K562 (cell line): ENCODE data around the gene CNTROB. TPM values are rescaled to one million over a fixed set of nuclear protein-coding genes. Genes with fewer than 3 reads are reported as not detected.
A peak's percentile ranks its signal among the peaks of the same experiment; 100 is the strongest.

Experiments
- BRF1 ChIP-seq: IDR thresholded peaks from 3 replicates; pipeline ENCODE4 v1.6.1; 2011; ENCODE audit warnings: borderline replicate concordance, mild to moderate bottlenecking; ENCODE audit not compliant: insufficient read length; ENCODE audit errors: extremely low read depth
- ELF1 ChIP-seq: fragments of 200-800 bp; sonication (Bioruptor generic); IDR thresholded peaks from 2 replicates; pipeline ENCODE4 v1.6.1; 2016; ENCODE audit warnings: missing genetic modification characterization, missing compliant biosample characterization
- FOSL1 ChIP-seq: fragments of 200-800 bp; sonication (Bioruptor generic); conservative IDR thresholded peaks from 2 replicates; pipeline ENCODE4 v1.6.1; 2016; ENCODE audit warnings: missing genetic modification characterization, missing compliant biosample characterization
- HMG20B ChIP-seq: fragments of 250-450 bp; sonication (Bioruptor Pico); IDR thresholded peaks from 2 replicates; pipeline ENCODE4 v1.5.0; 2021; ENCODE audit warnings: mild to moderate bottlenecking
- KDM2B ChIP-seq: fragments of 250-450 bp; sonication (Bioruptor Pico); IDR thresholded peaks from 2 replicates; pipeline ENCODE4 v1.8.0; 2021; ENCODE audit warnings: mild to moderate bottlenecking, moderate library complexity
- NR2C1 ChIP-seq, 2 experiments: fragments of 450-650 bp; IDR thresholded peaks; 2 replicates each; pipeline ENCODE4 v1.6.1; 2017; ENCODE audit warnings: mild to moderate bottlenecking in 2 of 2, antibody characterized with exemption in 1 of 2, inconsistent platforms in 1 of 2, missing compliant biosample characterization in 1 of 2, missing genetic modification characterization in 1 of 2
- PHF20 ChIP-seq: fragments of 450-650 bp; IDR thresholded peaks from 2 replicates; pipeline ENCODE4 v1.6.1; 2018; ENCODE audit not compliant: partially characterized antibody
- PYGO2 ChIP-seq: fragments of 450-650 bp; IDR thresholded peaks from 2 replicates; pipeline ENCODE4 v1.6.1; 2016; ENCODE audit warnings: mild to moderate bottlenecking, missing genetic modification characterization, moderate library complexity, missing compliant biosample characterization
- SIN3A ChIP-seq, 2 experiments: fragments of 150-350 bp in 1 of 2; IDR thresholded peaks; 2 replicates each; pipeline ENCODE4 v1.6.1; 2011 to 2016; ENCODE audit warnings: borderline replicate concordance in 2 of 2, low read depth in 2 of 2, low read length in 2 of 2, mild to moderate bottlenecking in 2 of 2, moderate library complexity in 2 of 2; ENCODE audit not compliant: control insufficient read depth in 1 of 2
- SRF ChIP-seq, 2 experiments: fragments of 250-450, 450-650 bp in 1 of 2; sonication (Bioruptor Pico) in 1 of 2; sonication (generic) in 1 of 2; formaldehyde crosslinking; IDR thresholded peaks; 2 replicates each; pipeline versions ENCODE4 v1.5.0 to v1.5.1; 2020 to 2022; ENCODE audit warnings: mild to moderate bottlenecking in 1 of 2, missing genetic modification reagents in 1 of 2
- XRCC4 ChIP-seq: IDR thresholded peaks from one replicate; pipeline ENCODE4 v1.6.1; 2011; ENCODE audit not compliant: insufficient read depth, insufficient read length; ENCODE audit errors: extremely low read depth
- YBX1 ChIP-seq: fragments of 450-650 bp; IDR thresholded peaks from 2 replicates; pipeline ENCODE4 v1.7.1; 2016; ENCODE audit warnings: mild to moderate bottlenecking
- ZC3H8 ChIP-seq: fragments of 450-650 bp; IDR thresholded peaks from 2 replicates; pipeline ENCODE4 v1.6.1; 2017
- ZNF165 ChIP-seq: fragments of 250-450 bp; sonication (Bioruptor Pico); IDR thresholded peaks from 2 replicates; pipeline ENCODE4 v1.4.0; 2020; ENCODE audit warnings: borderline replicate concordance
- ZNF175 ChIP-seq: fragments of 200-800 bp; sonication (Bioruptor generic); IDR thresholded peaks from 2 replicates; pipeline ENCODE4 v1.6.1; 2016; ENCODE audit warnings: low read depth, mild to moderate bottlenecking, missing genetic modification characterization, missing compliant biosample characterization
- ZNF347 ChIP-seq: fragments of 450-650 bp; formaldehyde crosslinking; IDR thresholded peaks from 2 replicates; pipeline ENCODE4 v1.4.0; 2020; ENCODE audit warnings: low read depth, mild to moderate bottlenecking, moderate library complexity
- ZNF644 ChIP-seq: fragments of 200-800 bp; sonication (Bioruptor generic); IDR thresholded peaks from 2 replicates; pipeline ENCODE4 v1.6.1; 2016; ENCODE audit warnings: low read depth, missing genetic modification characterization, missing compliant biosample characterization
- polyA plus RNA-seq, 8 experiments: library from polyadenylated mRNA; depleted of rRNA in 4 of 8; stranded (reverse) in 5 of 8; unstranded in 3 of 8; fragments of >200 nt; fragmentation: Nextera tagmentation in 2 of 8; fragmentation: Illumina TruSeq in 1 of 8; extraction: Ambion mirVana in 2 of 8; extraction: Trizol in 1 of 8; gene quantifications; 2 replicates each; pipeline versions ENCODE4 v1.2.1 to v1.2.3, GENCODE V29; 2011 to 2014; ENCODE audit warnings: inconsistent platforms in 1 of 8, missing spikeins in 1 of 8
- total RNA-seq, 7 experiments: library from RNA; depleted of rRNA in 6 of 7; stranded (reverse); fragments of >200 nt in 6 of 7; fragmentation: Illumina TruSeq in 2 of 7; extraction: Trizol in 2 of 7; gene quantifications; 2 replicates each; pipeline versions ENCODE4 v1.2.1 to v1.2.3, GENCODE V29; 2011 to 2021; ENCODE audit warnings: low replicate concordance in 1 of 7
- TF ChIP-seq, protein P1 (sequence below): fragments of 150-350 bp; IDR thresholded peaks from 2 replicates; pipeline ENCODE4 v1.6.1; 2014; ENCODE audit warnings: low read depth, mild to moderate bottlenecking, low read length, borderline replicate concordance
- TF ChIP-seq, protein P2 (sequence below), 2 experiments: fragments of 200-800 bp in 1 of 2; sonication (Bioruptor generic) in 1 of 2; sonication (generic) in 1 of 2; formaldehyde crosslinking in 1 of 2; IDR thresholded peaks in 1 of 2; conservative IDR thresholded peaks in 1 of 2; 2 replicates each; pipeline versions ENCODE4 v1.5.0 to v1.6.1; 2016 to 2020; ENCODE audit warnings: missing compliant biosample characterization in 1 of 2, missing genetic modification characterization in 1 of 2, missing genetic modification reagents in 1 of 2
- TF ChIP-seq, protein P3 (sequence below): fragments of 450-650 bp; conservative IDR thresholded peaks from 2 replicates; pipeline ENCODE4 v1.6.1; 2016; ENCODE audit warnings: missing genetic modification characterization, low read depth, mild to moderate bottlenecking, control low read depth, missing compliant biosample characterization

CNTROB gene
- total and polyA plus RNA-seq, 9 of the 15 experiments (the other 6 are each of a cell fraction or from before 2014, with no cell fraction given), result 1.9 to 33.3 (median 23.0) TPM

DNA sequence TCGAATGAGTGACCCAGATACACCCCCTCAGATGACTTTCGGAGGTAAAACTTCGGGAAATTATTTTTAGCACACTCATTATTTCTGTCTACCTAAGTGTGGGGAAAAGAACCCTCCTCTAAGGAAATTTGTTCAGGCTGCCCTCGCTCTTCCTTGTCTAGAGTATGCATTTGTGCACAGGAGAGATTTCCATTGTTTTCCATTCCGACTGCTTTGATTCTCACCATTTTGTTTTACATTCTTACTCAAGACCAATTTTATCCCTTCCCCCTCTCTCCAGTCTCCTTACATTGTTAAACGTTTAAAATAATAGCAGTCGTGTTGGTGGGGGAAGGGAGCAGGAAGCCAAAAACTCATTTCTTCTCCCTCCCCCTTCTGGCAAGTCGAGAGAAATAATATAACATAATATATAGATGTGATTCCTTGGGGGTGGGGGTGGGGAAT lies 44.9 kb upstream of the CNTROB start (continued):
- TF ChIP-seq SIN3A (IDR thresholded peaks at IDR 0.05; ENCODE audit: borderline replicate concordance in 2 of 2, control insufficient read depth in 1 of 2, low read depth in 2 of 2, low read length in 2 of 2), result no peak
- TF ChIP-seq, protein P1, sequence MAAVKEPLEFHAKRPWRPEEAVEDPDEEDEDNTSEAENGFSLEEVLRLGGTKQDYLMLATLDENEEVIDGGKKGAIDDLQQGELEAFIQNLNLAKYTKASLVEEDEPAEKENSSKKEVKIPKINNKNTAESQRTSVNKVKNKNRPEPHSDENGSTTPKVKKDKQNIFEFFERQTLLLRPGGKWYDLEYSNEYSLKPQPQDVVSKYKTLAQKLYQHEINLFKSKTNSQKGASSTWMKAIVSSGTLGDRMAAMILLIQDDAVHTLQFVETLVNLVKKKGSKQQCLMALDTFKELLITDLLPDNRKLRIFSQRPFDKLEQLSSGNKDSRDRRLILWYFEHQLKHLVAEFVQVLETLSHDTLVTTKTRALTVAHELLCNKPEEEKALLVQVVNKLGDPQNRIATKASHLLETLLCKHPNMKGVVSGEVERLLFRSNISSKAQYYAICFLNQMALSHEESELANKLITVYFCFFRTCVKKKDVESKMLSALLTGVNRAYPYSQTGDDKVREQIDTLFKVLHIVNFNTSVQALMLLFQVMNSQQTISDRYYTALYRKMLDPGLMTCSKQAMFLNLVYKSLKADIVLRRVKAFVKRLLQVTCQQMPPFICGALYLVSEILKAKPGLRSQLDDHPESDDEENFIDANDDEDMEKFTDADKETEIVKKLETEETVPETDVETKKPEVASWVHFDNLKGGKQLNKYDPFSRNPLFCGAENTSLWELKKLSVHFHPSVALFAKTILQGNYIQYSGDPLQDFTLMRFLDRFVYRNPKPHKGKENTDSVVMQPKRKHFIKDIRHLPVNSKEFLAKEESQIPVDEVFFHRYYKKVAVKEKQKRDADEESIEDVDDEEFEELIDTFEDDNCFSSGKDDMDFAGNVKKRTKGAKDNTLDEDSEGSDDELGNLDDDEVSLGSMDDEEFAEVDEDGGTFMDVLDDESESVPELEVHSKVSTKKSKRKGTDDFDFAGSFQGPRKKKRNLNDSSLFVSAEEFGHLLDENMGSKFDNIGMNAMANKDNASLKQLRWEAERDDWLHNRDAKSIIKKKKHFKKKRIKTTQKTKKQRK, result no peak
- TF ChIP-seq PHF20, result no peak
- TF ChIP-seq ZC3H8, result no peak
- no peak for TF ChIP-seq ELF1 (tag)
- no peak for TF ChIP-seq XRCC4
- TF ChIP-seq, protein P2, sequence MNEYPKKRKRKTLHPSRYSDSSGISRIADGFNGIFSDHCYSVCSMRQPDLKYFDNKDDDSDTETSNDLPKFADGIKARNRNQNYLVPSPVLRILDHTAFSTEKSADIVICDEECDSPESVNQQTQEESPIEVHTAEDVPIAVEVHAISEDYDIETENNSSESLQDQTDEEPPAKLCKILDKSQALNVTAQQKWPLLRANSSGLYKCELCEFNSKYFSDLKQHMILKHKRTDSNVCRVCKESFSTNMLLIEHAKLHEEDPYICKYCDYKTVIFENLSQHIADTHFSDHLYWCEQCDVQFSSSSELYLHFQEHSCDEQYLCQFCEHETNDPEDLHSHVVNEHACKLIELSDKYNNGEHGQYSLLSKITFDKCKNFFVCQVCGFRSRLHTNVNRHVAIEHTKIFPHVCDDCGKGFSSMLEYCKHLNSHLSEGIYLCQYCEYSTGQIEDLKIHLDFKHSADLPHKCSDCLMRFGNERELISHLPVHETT (CRISPR knock-in tag; conservative IDR thresholded peaks at IDR 0.05 in 1 of 2, IDR thresholded peaks at IDR 0.05 in 1 of 2), result no peak
- no peak for TF ChIP-seq HMG20B
- 0 out of 2 replicates have a peak, but pooled peaks have one; percentile 57 for TF ChIP-seq ZNF644 (tag)
- TF ChIP-seq YBX1, result no peak
- no peak for TF ChIP-seq ZNF175 (CRISPR knock-in tag)
- TF ChIP-seq NR2C1 (IDR thresholded peaks at IDR 0.05), result no peak
- no peak for TF ChIP-seq NR2C1 (tag; IDR thresholded peaks at IDR 0.05)
- 0 out of 2 replicates have a peak, but pooled peaks have one; percentile 22 for TF ChIP-seq FOSL1
- no peak for TF ChIP-seq ZNF165 (CRISPR knock-in tag)
- no peak for TF ChIP-seq BRF1
- TF ChIP-seq, protein P3, sequence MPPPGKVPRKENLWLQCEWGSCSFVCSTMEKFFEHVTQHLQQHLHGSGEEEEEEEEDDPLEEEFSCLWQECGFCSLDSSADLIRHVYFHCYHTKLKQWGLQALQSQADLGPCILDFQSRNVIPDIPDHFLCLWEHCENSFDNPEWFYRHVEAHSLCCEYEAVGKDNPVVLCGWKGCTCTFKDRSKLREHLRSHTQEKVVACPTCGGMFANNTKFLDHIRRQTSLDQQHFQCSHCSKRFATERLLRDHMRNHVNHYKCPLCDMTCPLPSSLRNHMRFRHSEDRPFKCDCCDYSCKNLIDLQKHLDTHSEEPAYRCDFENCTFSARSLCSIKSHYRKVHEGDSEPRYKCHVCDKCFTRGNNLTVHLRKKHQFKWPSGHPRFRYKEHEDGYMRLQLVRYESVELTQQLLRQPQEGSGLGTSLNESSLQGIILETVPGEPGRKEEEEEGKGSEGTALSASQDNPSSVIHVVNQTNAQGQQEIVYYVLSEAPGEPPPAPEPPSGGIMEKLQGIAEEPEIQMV (tag), result no peak
- TF ChIP-seq SRF (CRISPR knock-in tag; IDR thresholded peaks at IDR 0.05), result no peak
- TF ChIP-seq PYGO2 (tag), result no peak
- no peak for TF ChIP-seq KDM2B (CRISPR knock-in tag)
- TF ChIP-seq ZNF347 (CRISPR knock-in tag), result no peak
